Duodenal mucosa (tissue), 2 donors: ENCODE results near the gene ABCG5.

Source experiments
- H3K27ac ChIP-seq: one replicate; pipeline ENCODE4 v1.7.0; 2013; ENCODE audit warnings: low read depth, low read length
- H3K27me3 ChIP-seq, 2 donors: one replicate each; pipeline ENCODE4 v1.7.0; 2013; ENCODE audit warnings: low read length in 2 of 2, control low read depth in 1 of 2; ENCODE audit not compliant: insufficient read depth in 2 of 2, control insufficient read depth in 1 of 2
- H3K36me3 ChIP-seq, 2 donors: one replicate each; pipeline ENCODE4 v1.7.0; 2013; ENCODE audit warnings: low read length in 2 of 2, control low read depth in 1 of 2; ENCODE audit not compliant: insufficient read depth in 2 of 2, control insufficient read depth in 1 of 2
- H3K4me1 ChIP-seq, 2 donors: one replicate each; pipeline ENCODE4 v1.7.0; 2013; ENCODE audit warnings: low read length in 2 of 2, control low read depth in 1 of 2; ENCODE audit not compliant: insufficient read depth in 2 of 2, control insufficient read depth in 1 of 2
- H3K4me3 ChIP-seq, 2 donors: one replicate each; pipeline ENCODE4 v1.7.0; 2013; ENCODE audit warnings: low read length in 2 of 2, low read depth in 1 of 2
- H3K9ac ChIP-seq, 2 donors: one replicate each; pipeline ENCODE4 v1.7.0; 2013; ENCODE audit warnings: low read length in 2 of 2, low read depth in 1 of 2
- H3K9me3 ChIP-seq, 2 donors: one replicate each; pipeline ENCODE4 v1.7.0; 2013; ENCODE audit warnings: low read length in 2 of 2, control low read depth in 1 of 2; ENCODE audit not compliant: control insufficient read depth in 1 of 2

The ABCG5 gene

GRCh38 chr2:43872151-43872550 is 33.5 kb upstream of the ABCG5 start:
- Histone ChIP-seq H3K36me3 (peaks cover 0 to 19% of the 10 kb centered on the region in 2 donors), H3K9me3 (no peaks in the 10 kb centered on the region), H3K27me3 (no peaks in the 10 kb centered on the region), H3K9ac (no peak overlapping the region), H3K4me3 (no peak overlapping the region), H3K4me1 (no peaks in the 10 kb centered on the region), H3K27ac (no peak overlapping the region)

- no peaks in the 10 kb centered on the region for H3K27me3 ChIP-seq
- peaks cover 0 to 9% of the 10 kb centered on the region in 2 donors for H3K36me3 ChIP-seq
Measured at GRCh38 chr2:43855292-43855691, 16.7 kb upstream of the ABCG5 start.

GRCh38 chr2:43854671-43855070 is 16.0 kb upstream of the ABCG5 start:
- no peak overlapping the region for H3K9ac ChIP-seq
- peaks cover 0 to 12% of the 10 kb centered on the region in 2 donors for H3K4me1 ChIP-seq
- H3K9me3 ChIP-seq: no peaks in the 10 kb centered on the region
- H3K27ac ChIP-seq: no peak overlapping the region
- H3K36me3 ChIP-seq: peaks cover 0 to 9% of the 10 kb centered on the region in 2 donors
- no peak overlapping the region for H3K4me3 ChIP-seq
- H3K27me3 ChIP-seq: no peaks in the 10 kb centered on the region

More at GRCh38 chr2:43855292-43855691, 16.7 kb upstream of the ABCG5 start:
- no peaks in the 10 kb centered on the region for H3K9me3 ChIP-seq
- H3K4me1 ChIP-seq: peaks cover 0 to 12% of the 10 kb centered on the region in 2 donors
- no peak overlapping the region for H3K4me3 ChIP-seq
- no peak overlapping the region for H3K9ac ChIP-seq
- H3K27ac ChIP-seq: no peak overlapping the region

- Histone ChIP-seq H3K9me3 (no peaks in the 10 kb centered on the region), H3K4me1 (peaks cover 0 to 12% of the 10 kb centered on the region in 2 donors), H3K27ac (no peak overlapping the region), H3K9ac (no peak overlapping the region), H3K36me3 (peaks cover 0 to 11% of the 10 kb centered on the region in 2 donors), H3K4me3 (no peak overlapping the region), H3K27me3 (no peaks in the 10 kb centered on the region)
Measured at GRCh38 chr2:43853141-43854081, 14.8 kb upstream of the ABCG5 start.

GRCh38 chr2:43852196-43852730 is 13.6 kb upstream of the ABCG5 start:
- H3K27ac ChIP-seq: no peak overlapping the region
- no peaks in the 10 kb centered on the region for H3K9me3 ChIP-seq
- H3K9ac ChIP-seq: no peak overlapping the region
- H3K4me1 ChIP-seq: peaks cover 0 to 13% of the 10 kb centered on the region in 2 donors
- no peaks in the 10 kb centered on the region for H3K27me3 ChIP-seq
- no peak overlapping the region for H3K4me3 ChIP-seq
- peaks cover 0 to 11% of the 10 kb centered on the region in 2 donors for H3K36me3 ChIP-seq

- H3K9ac ChIP-seq: no peak overlapping the region
- no peaks in the 10 kb centered on the region for H3K27me3 ChIP-seq
- no peaks in the 10 kb centered on the region for H3K9me3 ChIP-seq
- no peak overlapping the region for H3K4me3 ChIP-seq
- H3K36me3 ChIP-seq: peaks cover 0 to 11% of the 10 kb centered on the region in 2 donors
- no peak overlapping the region for H3K27ac ChIP-seq
- H3K4me1 ChIP-seq: peaks cover 7 to 21% of the 10 kb centered on the region in 2 donors
Measured at GRCh38 chr2:43851011-43851980, 12.7 kb upstream of the ABCG5 start.

- H3K36me3 ChIP-seq: peaks cover 0 to 11% of the 10 kb centered on the region in 2 donors
- no peaks in the 10 kb centered on the region for H3K27me3 ChIP-seq
- no peaks in the 10 kb centered on the region for H3K9me3 ChIP-seq
- peaks cover 8 to 17% of the 10 kb centered on the region in 2 donors for H3K4me1 ChIP-seq
- no peak overlapping the region for H3K27ac ChIP-seq
- H3K4me3 ChIP-seq: no peak overlapping the region
- H3K9ac ChIP-seq: no peak overlapping the region
Measured at GRCh38 chr2:43848214-43848613, 9.6 kb upstream of the ABCG5 start.

- no peak overlapping the region for H3K4me3 ChIP-seq
- H3K9ac ChIP-seq: no peak overlapping the region
- H3K36me3 ChIP-seq: peaks cover 0 to 4% of the 10 kb centered on the region in 2 donors
- no peaks in the 10 kb centered on the region for H3K9me3 ChIP-seq
- H3K4me1 ChIP-seq: peaks cover 8 to 9% of the 10 kb centered on the region in 2 donors
- H3K27me3 ChIP-seq: no peaks in the 10 kb centered on the region
- H3K27ac ChIP-seq: no peak overlapping the region
Measured at GRCh38 chr2:43846140-43846793, 7.6 kb upstream of the ABCG5 start.

- no peaks in the 10 kb centered on the region for H3K27me3 ChIP-seq
- no peak overlapping the region for H3K27ac ChIP-seq
- peaks cover 0 to 3% of the 10 kb centered on the region in 2 donors for H3K36me3 ChIP-seq
- H3K4me3 ChIP-seq: no peak overlapping the region
- peaks cover 8 to 9% of the 10 kb centered on the region in 2 donors for H3K4me1 ChIP-seq
- H3K9me3 ChIP-seq: no peaks in the 10 kb centered on the region
- H3K9ac ChIP-seq: no peak overlapping the region
Measured at GRCh38 chr2:43845181-43845580, 6.5 kb upstream of the ABCG5 start.
